Natural killer cell treated with Interleukin-12 subunit alpha and Interleukin-12 subunit beta and Interleukin-15 and Interleukin-18, amount 100 ng/mL, for 72 hours (primary cell): ENCODE results near the gene THAP8. TPM values are rescaled to one million over a fixed set of nuclear protein-coding genes. Genes with fewer than 3 reads are reported as not detected.

Experiments used
- ATAC-seq, 2 donors: fragments of 150-1000 bp; cut with Tn5 transposase in 1 of 2; sonication (Bioruptor Pico), chemical (Tn5 transposase) in 1 of 2; 2 replicates each; pipeline ENCODE4 v1.10.0; 2021
- DNase-seq: peaks from one replicate; pipeline ENCODE4 v3.0.0; 2022; ENCODE audit warnings: low spot score
- H3K27ac Mint-ChIP-seq, 2 donors: 1 replicate in 1 of 2; 2 replicates in 1 of 2; pipeline ENCODE4 v1.8.0; 2022; ENCODE audit warnings: mixed read lengths in 2 of 2, mild to moderate bottlenecking in 1 of 2, moderate library complexity in 1 of 2
- H3K27me3 Mint-ChIP-seq, 2 donors: 1 replicate in 1 of 2; 2 replicates in 1 of 2; pipeline ENCODE4 v1.8.0; 2022; ENCODE audit warnings: mixed read lengths in 2 of 2
- H3K36me3 Mint-ChIP-seq: one replicate; pipeline ENCODE4 v1.8.0; 2022; ENCODE audit warnings: mixed read lengths
- H3K4me1 Mint-ChIP-seq, 2 donors: 1 replicate in 1 of 2; 2 replicates in 1 of 2; pipeline ENCODE4 v1.8.0; 2022; ENCODE audit warnings: low read depth in 2 of 2, mixed read lengths in 2 of 2, mild to moderate bottlenecking in 1 of 2
- H3K4me3 Mint-ChIP-seq: one replicate; pipeline ENCODE4 v1.8.0; 2022; ENCODE audit warnings: mixed read lengths
- H3K9me3 Mint-ChIP-seq: 2 replicates; pipeline ENCODE4 v1.8.0; 2022; ENCODE audit warnings: mixed read lengths
- total RNA-seq, 2 donors: library from RNA; stranded (reverse); gene quantifications; one replicate each; pipeline ENCODE4 v1.2.3, GENCODE V29; 2022

The THAP8 gene
- 1 to 10 TPM in 1 of 2 donors, under 1 TPM in 1; 0.47 to 1.7 TPM for total RNA-seq

GRCh38 chr19:36054119-36054732, at the start of gene THAP8:
Gene THAP8, minus strand, starts transcription at chr19:36054285. Its CDS starts 68 bp downstream, at chr19:36054217.
- Mint-ChIP-seq H3K9me3 (no peaks in the 10 kb centered on the region), H3K36me3 (no peaks in the 10 kb centered on the region), H3K4me1 (peaks cover 20 to 22% of the 10 kb centered on the region in 2 donors), H3K27ac (peak within 1 kb of the TSS; percentile 86 to 89), H3K27me3 (no peaks in the 10 kb centered on the region), H3K4me3 (peak within 1 kb of the TSS; percentile 95)
- ATAC-seq (peak; percentile 92 to 93), DNase-seq (peak; percentile 100)

- Mint-ChIP-seq H3K27ac (no peak overlapping the region), H3K36me3 (peaks cover 4% of the 10 kb centered on the region)
Observed at GRCh38 chr19:36103040-36103626, 49.0 kb upstream of the THAP8 start.

GRCh38 chr19:36101550-36102327, 47.7 kb upstream of the THAP8 start:
- Mint-ChIP-seq H3K36me3 (peaks cover 9% of the 10 kb centered on the region), H3K27me3 (no peaks in the 10 kb centered on the region), H3K4me3 (no peak overlapping the region), H3K9me3 (no peaks in the 10 kb centered on the region), H3K27ac (no peak overlapping the region), H3K4me1 (peaks cover 0 to 4% of the 10 kb centered on the region in 2 donors)
- no peak for ATAC-seq
- no peak for DNase-seq

More at GRCh38 chr19:36103040-36103626, 49.0 kb upstream of the THAP8 start:
- Mint-ChIP-seq H3K9me3 (no peaks in the 10 kb centered on the region), H3K4me3 (no peak overlapping the region), H3K27me3 (no peaks in the 10 kb centered on the region), H3K4me1 (peaks cover 0 to 2% of the 10 kb centered on the region in 2 donors)
- DNase-seq, result no peak
- ATAC-seq, result no peak

- peaks cover 0 to 2% of the 10 kb centered on the region in 2 donors for H3K4me1 Mint-ChIP-seq
- no peaks in the 10 kb centered on the region for H3K27me3 Mint-ChIP-seq
- no peaks in the 10 kb centered on the region for H3K9me3 Mint-ChIP-seq
- no peak for DNase-seq
- H3K4me3 Mint-ChIP-seq, result no peak overlapping the region
- H3K27ac Mint-ChIP-seq, result no peak overlapping the region
- peak in 1 of 2 donors; percentile 13 for ATAC-seq
- peaks cover 9% of the 10 kb centered on the region for H3K36me3 Mint-ChIP-seq
Observed at GRCh38 chr19:36100476-36100875, 46.4 kb upstream of the THAP8 start.

GRCh38 chr19:36099166-36099785, 45.2 kb upstream of the THAP8 start:
- no peaks in the 10 kb centered on the region for H3K9me3 Mint-ChIP-seq

GRCh38 chr19:36097036-36097435, 43.0 kb upstream of the THAP8 start:
- DNase-seq (no peak), ATAC-seq (no peak)
- Mint-ChIP-seq H3K4me3 (no peak overlapping the region), H3K27me3 (no peaks in the 10 kb centered on the region), H3K9me3 (no peaks in the 10 kb centered on the region), H3K4me1 (peaks cover 0 to 5% of the 10 kb centered on the region in 2 donors), H3K27ac (no peak overlapping the region), H3K36me3 (peaks cover 9% of the 10 kb centered on the region)

More at GRCh38 chr19:36099166-36099785, 45.2 kb upstream of the THAP8 start:
- H3K27ac Mint-ChIP-seq, result no peak overlapping the region
- no peaks in the 10 kb centered on the region for H3K27me3 Mint-ChIP-seq
- ATAC-seq (no peak), DNase-seq (no peak)
- peaks cover 9% of the 10 kb centered on the region for H3K36me3 Mint-ChIP-seq
- H3K4me1 Mint-ChIP-seq, result peaks cover 0 to 2% of the 10 kb centered on the region in 2 donors
- H3K4me3 Mint-ChIP-seq, result no peak overlapping the region

- ATAC-seq (no peak), DNase-seq (no peak)
- no peaks in the 10 kb centered on the region for H3K9me3 Mint-ChIP-seq
- no peak overlapping the region for H3K4me3 Mint-ChIP-seq
- peaks cover 9% of the 10 kb centered on the region for H3K36me3 Mint-ChIP-seq
- H3K4me1 Mint-ChIP-seq, result peaks cover 0 to 7% of the 10 kb centered on the region in 2 donors
- peak overlapping the region in 1 of 2 donors; percentile 31 for H3K27ac Mint-ChIP-seq
- H3K27me3 Mint-ChIP-seq, result no peaks in the 10 kb centered on the region
Observed at GRCh38 chr19:36093687-36094086, 39.6 kb upstream of the THAP8 start.

GRCh38 chr19:36093146-36093662, 39.1 kb upstream of the THAP8 start:
- ATAC-seq (no peak), DNase-seq (no peak)
- Mint-ChIP-seq H3K4me3 (no peak overlapping the region), H3K4me1 (peaks cover 0 to 7% of the 10 kb centered on the region in 2 donors), H3K27ac (peak overlapping the region in 1 of 2 donors; percentile 31), H3K36me3 (peaks cover 5% of the 10 kb centered on the region), H3K9me3 (no peaks in the 10 kb centered on the region), H3K27me3 (no peaks in the 10 kb centered on the region)

- no peaks in the 10 kb centered on the region for H3K9me3 Mint-ChIP-seq
- H3K4me3 Mint-ChIP-seq, result no peak overlapping the region
- H3K27me3 Mint-ChIP-seq, result no peaks in the 10 kb centered on the region
- H3K36me3 Mint-ChIP-seq, result peaks cover 5% of the 10 kb centered on the region
- H3K4me1 Mint-ChIP-seq, result peaks cover 0 to 7% of the 10 kb centered on the region in 2 donors
- no peak overlapping the region for H3K27ac Mint-ChIP-seq
- ATAC-seq (no peak), DNase-seq (no peak)
Observed at GRCh38 chr19:36092566-36092965, 38.5 kb upstream of the THAP8 start.

GRCh38 chr19:36090910-36091695, 37.0 kb upstream of the THAP8 start:
- H3K27ac Mint-ChIP-seq, result no peak overlapping the region
- DNase-seq (no peak), ATAC-seq (no peak)
- H3K36me3 Mint-ChIP-seq, result no peaks in the 10 kb centered on the region
- peaks cover 0 to 5% of the 10 kb centered on the region in 2 donors for H3K4me1 Mint-ChIP-seq
- no peak overlapping the region for H3K4me3 Mint-ChIP-seq
- H3K9me3 Mint-ChIP-seq, result no peaks in the 10 kb centered on the region
- no peaks in the 10 kb centered on the region for H3K27me3 Mint-ChIP-seq

GRCh38 chr19:36089847-36090246, 35.8 kb upstream of the THAP8 start:
- ATAC-seq (no peak), DNase-seq (no peak)
- Mint-ChIP-seq H3K36me3 (no peaks in the 10 kb centered on the region), H3K4me1 (peaks cover 0 to 5% of the 10 kb centered on the region in 2 donors), H3K27me3 (no peaks in the 10 kb centered on the region), H3K4me3 (no peak overlapping the region), H3K9me3 (no peaks in the 10 kb centered on the region), H3K27ac (no peak overlapping the region)

- no peaks in the 10 kb centered on the region for H3K9me3 Mint-ChIP-seq
- no peaks in the 10 kb centered on the region for H3K27me3 Mint-ChIP-seq
- H3K4me1 Mint-ChIP-seq, result peaks cover 0 to 4% of the 10 kb centered on the region in 2 donors
- no peak overlapping the region for H3K27ac Mint-ChIP-seq
- H3K4me3 Mint-ChIP-seq, result no peak overlapping the region
- ATAC-seq (no peak), DNase-seq (no peak)
- H3K36me3 Mint-ChIP-seq, result no peaks in the 10 kb centered on the region
Observed at GRCh38 chr19:36086326-36086725, 32.2 kb upstream of the THAP8 start.
